Mucosa of rectum (tissue), 2 donors: ENCODE measurements around the gene G2E3.
A peak's percentile ranks its signal among the peaks of the same experiment; 100 is the strongest.

Experiments used
- H3K27ac ChIP-seq, 2 donors: one replicate each; pipeline ENCODE4 v1.7.0; 2013; ENCODE audit warnings: inconsistent platforms in 2 of 2, low read depth in 2 of 2, low read length in 2 of 2
- H3K27me3 ChIP-seq, 2 donors: one replicate each; pipeline ENCODE4 v1.7.0; 2013; ENCODE audit warnings: low read length in 2 of 2; ENCODE audit not compliant: control insufficient read depth in 2 of 2, insufficient read depth in 2 of 2
- H3K36me3 ChIP-seq, 2 donors: one replicate each; pipeline ENCODE4 v1.7.0; 2013; ENCODE audit warnings: low read length in 2 of 2; ENCODE audit not compliant: control insufficient read depth in 2 of 2, insufficient read depth in 2 of 2
- H3K4me1 ChIP-seq, 2 donors: one replicate each; pipeline ENCODE4 v1.7.0; 2013; ENCODE audit warnings: low read length in 2 of 2, mild to moderate bottlenecking in 1 of 2; ENCODE audit not compliant: control insufficient read depth in 2 of 2, insufficient read depth in 2 of 2
- H3K4me3 ChIP-seq, 2 donors: one replicate each; pipeline ENCODE4 v1.7.0; 2013; ENCODE audit warnings: low read length in 2 of 2
- H3K9ac ChIP-seq, 2 donors: one replicate each; pipeline ENCODE4 v1.7.0; 2013; ENCODE audit warnings: low read length in 2 of 2, low read depth in 1 of 2, mild to moderate bottlenecking in 1 of 2
- H3K9me3 ChIP-seq, 2 donors: one replicate each; pipeline ENCODE4 v1.7.0; 2013; ENCODE audit warnings: low read length in 2 of 2; ENCODE audit not compliant: control insufficient read depth in 2 of 2
- donor health status: healthy.
- donor health status: Normal muscosa, but diverticular disease.

G2E3 gene, protein sequence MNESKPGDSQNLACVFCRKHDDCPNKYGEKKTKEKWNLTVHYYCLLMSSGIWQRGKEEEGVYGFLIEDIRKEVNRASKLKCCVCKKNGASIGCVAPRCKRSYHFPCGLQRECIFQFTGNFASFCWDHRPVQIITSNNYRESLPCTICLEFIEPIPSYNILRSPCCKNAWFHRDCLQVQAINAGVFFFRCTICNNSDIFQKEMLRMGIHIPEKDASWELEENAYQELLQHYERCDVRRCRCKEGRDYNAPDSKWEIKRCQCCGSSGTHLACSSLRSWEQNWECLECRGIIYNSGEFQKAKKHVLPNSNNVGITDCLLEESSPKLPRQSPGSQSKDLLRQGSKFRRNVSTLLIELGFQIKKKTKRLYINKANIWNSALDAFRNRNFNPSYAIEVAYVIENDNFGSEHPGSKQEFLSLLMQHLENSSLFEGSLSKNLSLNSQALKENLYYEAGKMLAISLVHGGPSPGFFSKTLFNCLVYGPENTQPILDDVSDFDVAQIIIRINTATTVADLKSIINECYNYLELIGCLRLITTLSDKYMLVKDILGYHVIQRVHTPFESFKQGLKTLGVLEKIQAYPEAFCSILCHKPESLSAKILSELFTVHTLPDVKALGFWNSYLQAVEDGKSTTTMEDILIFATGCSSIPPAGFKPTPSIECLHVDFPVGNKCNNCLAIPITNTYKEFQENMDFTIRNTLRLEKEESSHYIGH

DNA sequence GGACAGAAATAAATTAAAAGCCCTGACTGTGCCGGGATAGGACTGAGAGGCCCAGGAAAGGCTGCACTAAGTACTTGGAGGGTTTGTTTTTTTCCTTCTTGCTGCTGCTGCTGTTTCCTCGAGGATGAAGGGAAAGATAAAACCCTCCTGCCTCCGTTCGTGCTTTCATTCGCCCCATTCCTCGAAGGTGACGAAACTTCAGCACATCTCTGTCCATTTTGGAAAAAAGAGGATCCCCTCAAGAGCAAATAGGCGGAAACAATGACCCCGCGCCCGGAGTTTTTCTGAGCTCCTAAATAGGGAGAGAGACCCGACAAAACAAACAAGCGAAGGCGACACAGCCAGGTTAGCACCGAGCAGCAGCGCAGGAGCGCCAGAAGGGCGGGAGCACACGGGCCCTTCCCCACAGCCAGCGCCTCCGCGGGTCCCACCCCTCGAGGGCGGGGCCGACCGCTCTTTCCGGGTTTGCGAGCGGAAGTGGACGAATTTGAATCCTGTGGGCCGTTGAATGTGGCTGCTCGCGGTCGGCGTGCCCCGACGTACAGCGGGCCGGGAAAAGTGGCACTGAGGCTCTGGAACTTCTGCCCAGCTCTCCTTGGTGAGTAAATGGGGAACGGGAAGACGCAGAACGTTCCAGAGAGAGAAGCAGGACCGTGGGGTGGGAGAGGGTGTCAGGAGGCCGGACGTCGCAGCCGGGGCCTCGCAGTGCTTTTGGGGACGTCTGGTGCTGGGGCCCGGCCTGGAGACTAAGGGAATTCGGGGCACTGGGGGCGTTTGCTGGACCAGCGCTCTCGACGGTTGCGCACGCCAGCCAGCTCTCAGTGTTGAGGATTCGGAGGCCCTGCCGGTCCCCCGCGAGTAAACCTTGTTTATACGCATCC lies at the start of gene G2E3:
Gene G2E3 (plus strand): TSS at position 484 of the 881 bp plus-strand sequence. CDS start 21,922 bp downstream, outside the sequence.
- H3K27me3 ChIP-seq = no peaks in the 10 kb centered on the region
- peaks cover 8 to 10% of the 10 kb centered on the region in 2 donors for H3K4me1 ChIP-seq
- peak within 1 kb of the TSS; percentile 94 to 95 for H3K4me3 ChIP-seq
- H3K9ac ChIP-seq = peak within 1 kb of the TSS; percentile 93
- H3K27ac ChIP-seq = peak within 1 kb of the TSS; percentile 83 to 86
- H3K9me3 ChIP-seq = no peaks in the 10 kb centered on the region
- H3K36me3 ChIP-seq = no peaks in the 10 kb centered on the region

- H3K36me3 ChIP-seq = no peaks in the 10 kb centered on the region
- H3K9ac ChIP-seq = no peak overlapping the region
- H3K9me3 ChIP-seq = no peaks in the 10 kb centered on the region
- no peaks in the 10 kb centered on the region for H3K4me1 ChIP-seq
- H3K27ac ChIP-seq = no peak overlapping the region
- no peak overlapping the region for H3K4me3 ChIP-seq
- H3K27me3 ChIP-seq = no peaks in the 10 kb centered on the region
Measured at GRCh38 chr14:30517737-30518136, 41.2 kb upstream of the G2E3 start.

GRCh38 chr14:30518867-30519560 lies 39.9 kb upstream of the G2E3 start:
- Histone ChIP-seq H3K4me3 (no peak overlapping the region), H3K27ac (no peak overlapping the region), H3K9me3 (no peaks in the 10 kb centered on the region), H3K27me3 (no peaks in the 10 kb centered on the region), H3K36me3 (no peaks in the 10 kb centered on the region), H3K9ac (no peak overlapping the region), H3K4me1 (no peaks in the 10 kb centered on the region)

DNA sequence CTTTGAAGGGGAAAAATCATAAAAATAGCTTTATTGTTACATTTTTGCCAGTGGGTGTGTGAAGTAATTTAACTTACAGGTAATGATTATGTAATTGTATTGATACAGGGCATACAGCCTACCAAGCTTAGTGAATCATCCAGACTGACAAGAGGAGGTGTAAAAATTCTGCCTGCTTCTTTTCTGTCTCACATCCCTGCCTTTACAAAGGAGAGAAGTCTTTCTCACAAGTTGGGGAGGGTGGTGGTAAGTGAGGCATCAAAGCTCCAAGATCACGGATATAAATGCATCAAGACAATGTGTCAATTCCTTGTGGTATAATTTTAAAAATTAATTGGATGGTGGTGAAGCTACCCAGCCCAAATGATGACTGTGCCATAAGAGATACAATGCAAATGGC lies 39.0 kb upstream of the G2E3 start:
- no peaks in the 10 kb centered on the region for H3K36me3 ChIP-seq
- H3K4me3 ChIP-seq = no peak overlapping the region
- H3K9ac ChIP-seq = no peak overlapping the region
- no peaks in the 10 kb centered on the region for H3K4me1 ChIP-seq
- H3K9me3 ChIP-seq = no peaks in the 10 kb centered on the region
- H3K27ac ChIP-seq = no peak overlapping the region
- H3K27me3 ChIP-seq = no peaks in the 10 kb centered on the region

- Histone ChIP-seq H3K9me3 (no peaks in the 10 kb centered on the region), H3K36me3 (no peaks in the 10 kb centered on the region), H3K4me3 (no peak overlapping the region), H3K4me1 (no peaks in the 10 kb centered on the region), H3K27me3 (no peaks in the 10 kb centered on the region), H3K27ac (no peak overlapping the region), H3K9ac (no peak overlapping the region)
Measured at GRCh38 chr14:30520536-30520935, 38.4 kb upstream of the G2E3 start.

- Histone ChIP-seq H3K4me1 (no peaks in the 10 kb centered on the region), H3K27me3 (no peaks in the 10 kb centered on the region), H3K9ac (no peak overlapping the region), H3K27ac (no peak overlapping the region), H3K4me3 (no peak overlapping the region), H3K36me3 (no peaks in the 10 kb centered on the region), H3K9me3 (no peaks in the 10 kb centered on the region)
Measured at GRCh38 chr14:30521899-30522736, 36.8 kb upstream of the G2E3 start.

DNA sequence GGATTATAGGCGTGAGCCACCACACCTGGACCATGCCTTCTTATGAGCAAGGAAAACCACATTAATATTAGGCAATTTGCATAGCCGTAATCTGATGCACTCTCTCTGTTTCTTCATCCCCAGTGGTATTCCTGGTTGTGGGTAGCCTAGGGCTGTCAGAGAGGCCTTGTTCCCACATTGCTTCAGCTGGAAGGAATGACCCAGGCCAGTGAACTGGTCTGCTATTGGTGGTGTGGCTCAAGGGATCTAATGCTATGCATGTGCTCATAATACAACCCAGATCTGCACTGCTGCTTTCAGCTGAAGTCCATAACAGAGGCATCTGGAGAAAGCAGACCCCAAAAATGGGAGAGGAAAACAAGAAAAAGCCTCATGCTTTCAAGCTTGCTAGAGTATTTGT lies 33.1 kb upstream of the G2E3 start:
- Histone ChIP-seq H3K36me3 (no peaks in the 10 kb centered on the region), H3K4me3 (no peak overlapping the region), H3K27ac (no peak overlapping the region), H3K9ac (no peak overlapping the region), H3K4me1 (no peaks in the 10 kb centered on the region), H3K27me3 (no peaks in the 10 kb centered on the region), H3K9me3 (no peaks in the 10 kb centered on the region)

DNA sequence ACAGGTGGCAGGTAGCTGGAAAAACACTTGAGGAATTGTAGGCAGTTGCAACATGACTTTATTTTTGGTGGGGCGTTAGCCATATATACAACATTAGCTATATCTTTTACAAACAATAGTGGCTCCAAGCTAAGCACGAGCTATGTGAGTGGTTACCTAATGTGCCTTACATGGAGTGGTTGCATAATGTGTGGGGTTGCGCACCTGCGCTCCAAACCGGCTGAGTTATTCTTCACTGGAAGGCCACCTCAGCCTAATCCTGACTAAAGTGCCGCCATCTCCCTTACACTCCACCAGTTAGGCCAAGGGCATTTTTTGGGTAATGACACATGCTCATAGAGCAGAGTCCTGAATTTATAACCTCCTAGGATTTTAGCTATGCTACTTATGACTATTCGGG lies 31.8 kb upstream of the G2E3 start:
- H3K36me3 ChIP-seq = no peaks in the 10 kb centered on the region
- no peaks in the 10 kb centered on the region for H3K27me3 ChIP-seq
- H3K9ac ChIP-seq = no peak overlapping the region
- no peak overlapping the region for H3K4me3 ChIP-seq
- no peaks in the 10 kb centered on the region for H3K4me1 ChIP-seq
- H3K27ac ChIP-seq = no peak overlapping the region
- H3K9me3 ChIP-seq = no peaks in the 10 kb centered on the region

DNA sequence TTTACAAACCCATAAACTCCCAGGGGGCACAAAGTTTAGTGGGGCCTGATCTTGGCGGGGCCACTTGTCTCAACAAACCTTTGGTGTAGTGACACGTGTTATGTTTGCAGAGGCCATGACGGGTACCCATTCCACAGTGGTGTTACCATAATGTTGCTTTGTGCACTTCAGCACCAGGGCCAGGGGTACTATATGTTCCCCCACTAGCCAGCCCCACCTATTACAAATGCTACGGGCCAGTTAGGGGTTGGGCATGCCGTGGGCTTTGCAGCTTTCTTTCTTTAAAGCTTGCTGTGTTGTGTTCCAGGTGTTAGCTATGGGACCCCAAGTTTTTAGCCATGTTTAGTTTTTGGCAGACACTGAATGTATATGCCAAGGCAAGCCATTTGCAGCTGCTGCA lies 30.8 kb upstream of the G2E3 start:
- no peaks in the 10 kb centered on the region for H3K4me1 ChIP-seq
- H3K9me3 ChIP-seq = no peaks in the 10 kb centered on the region
- H3K9ac ChIP-seq = no peak overlapping the region
- H3K27ac ChIP-seq = no peak overlapping the region
- no peak overlapping the region for H3K4me3 ChIP-seq
- H3K36me3 ChIP-seq = no peaks in the 10 kb centered on the region
- no peaks in the 10 kb centered on the region for H3K27me3 ChIP-seq
